Aortic smooth muscle cell (primary cell): ENCODE data around the gene ARMC10. TPM values are rescaled to one million over a fixed set of nuclear protein-coding genes. Genes with fewer than 3 reads are reported as not detected.

ENCODE experiments used
- total RNA-seq: library from RNA; depleted of rRNA; stranded (reverse); fragments of >200 nt; gene quantifications from 2 replicates; pipeline ENCODE4 v1.2.3, GENCODE V29; 2014

ARMC10 gene
- 36.7 and 41.0 TPM in 2 replicates for total RNA-seq

DNA sequence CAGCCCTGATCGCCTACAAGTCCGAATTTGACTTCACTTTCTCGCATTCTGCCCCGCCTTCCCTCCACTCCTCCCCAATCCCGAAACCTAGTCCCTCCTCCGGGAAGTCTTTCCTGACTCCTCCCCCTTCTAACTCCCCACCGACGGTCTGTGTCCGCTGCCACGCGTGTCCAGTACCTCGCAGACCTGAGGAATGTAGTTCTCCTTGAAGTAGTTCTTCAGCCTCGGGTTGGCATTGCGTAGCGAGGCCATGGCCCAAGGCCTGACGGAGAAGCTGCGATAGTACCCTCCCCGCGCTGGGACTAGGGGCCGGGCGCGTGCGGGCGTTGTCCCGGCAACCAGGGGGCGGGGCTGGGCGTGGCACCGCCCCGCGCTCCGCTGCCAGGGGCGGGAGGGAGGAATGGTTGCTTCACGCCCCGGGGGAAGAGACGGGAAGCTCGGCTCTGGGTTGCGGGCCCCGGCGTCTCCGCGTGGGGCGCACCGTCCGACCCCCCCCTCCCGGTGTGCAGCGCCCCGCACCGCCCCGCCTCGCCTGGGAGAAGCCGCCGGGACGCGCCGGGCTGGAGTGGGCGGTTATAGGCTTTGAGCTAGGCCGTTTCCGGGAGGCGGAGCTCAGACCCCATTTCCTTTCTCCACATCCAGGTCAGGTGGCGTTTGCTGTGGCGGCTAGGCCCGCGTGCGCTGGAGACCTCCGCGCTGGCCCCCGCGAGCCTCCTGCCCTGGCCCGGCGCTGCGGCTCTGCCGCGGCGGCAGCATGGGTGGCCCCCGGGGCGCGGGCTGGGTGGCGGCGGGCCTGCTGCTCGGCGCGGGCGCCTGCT, at the start of gene ARMC10, which contains the start of gene FBXL13:
ARMC10 (plus strand) TSS at position 622 of the 818 bp plus-strand sequence; CDS start at position 755, 133 bp downstream.
FBXL13 (minus strand) TSS at position 278 of the 818 bp plus-strand sequence.

Other genes with a start within 250 kb of the ARMC10 start
- 105 and 207 TPM in 2 replicates for gene LRRC17, start 162.1 kb upstream of the ARMC10 start, total RNA-seq
- 4.4 and 4.5 TPM in 2 replicates for gene FBXL13, start 344 bp upstream of the ARMC10 start, total RNA-seq
- 32.9 and 40.8 TPM in 2 replicates for gene NAPEPLD, start 74.0 kb downstream of the ARMC10 start, total RNA-seq
- gene PMPCB, start 222.3 kb downstream of the ARMC10 start, total RNA-seq: 52.2 and 61.6 TPM in 2 replicates